Right atrium auricular region (tissue), 2 donors: ENCODE measurements around the gene ACTR5. TPM values are rescaled to one million over a fixed set of nuclear protein-coding genes. Genes with fewer than 3 reads are reported as not detected.

Experiments used
- DNase-seq: peaks from one replicate; pipeline ENCODE4 v3.0.0-alpha.2; 2019; ENCODE audit warnings: low spot score
- H3K27ac ChIP-seq, 2 donors: fragments of 200-600 bp; sonication (generic); 1 replicate in 1 of 2; 2 replicates in 1 of 2; pipeline ENCODE4 v1.5.1; 2016 to 2019
- H3K27me3 ChIP-seq, 2 donors: fragments of 200-600 bp; sonication (generic); one replicate each; pipeline versions ENCODE4 v1.5.1 to v1.6.0; 2017 to 2019
- H3K36me3 ChIP-seq: fragments of 200-600 bp; sonication (generic); one replicate; pipeline ENCODE4 v1.5.1; 2016
- H3K4me1 ChIP-seq, 2 donors: fragments of 200-600 bp; sonication (generic); one replicate each; pipeline versions ENCODE4 v1.5.1 to v1.6.0; 2017 to 2019
- H3K4me3 ChIP-seq, 2 donors: fragments of 200-600 bp; sonication (generic); 1 replicate in 1 of 2; 2 replicates in 1 of 2; pipeline ENCODE4 v1.5.1; 2017 to 2019; ENCODE audit warnings: mild to moderate bottlenecking in 1 of 2, moderate library complexity in 1 of 2
- H3K9me3 ChIP-seq, 2 donors: fragments of 200-600 bp; sonication (generic); one replicate each; pipeline ENCODE4 v1.5.1; 2019
- CTCF ChIP-seq, 2 donors: fragments of 200-600 bp; sonication (generic); IDR thresholded peaks; one replicate each; pipeline ENCODE4 v1.5.1; 2019; ENCODE audit warnings: antibody characterized with exemption in 2 of 2
- total RNA-seq, 2 donors: library from RNA; depleted of rRNA; stranded (reverse); fragments of >200 nt; gene quantifications; one replicate each; pipeline ENCODE4 v1.1.0, GENCODE V29; 2016

ACTR5 gene
- total RNA-seq, 2 donors from 2014 or later: 2.8 to 5.6 TPM

- no peak for TF ChIP-seq CTCF (IDR thresholded peaks at IDR 0.05)
- no peaks in the 10 kb centered on the region for H3K4me1 ChIP-seq
- H3K4me3 ChIP-seq: no peak overlapping the region
- DNase-seq: no peak
- H3K27me3 ChIP-seq: no peaks in the 10 kb centered on the region
- no peaks in the 10 kb centered on the region for H3K36me3 ChIP-seq
- H3K27ac ChIP-seq: no peak overlapping the region
- peaks cover 0 to 11% of the 10 kb centered on the region in 2 donors for H3K9me3 ChIP-seq
Measured at GRCh38 chr20:38818113-38819065, 70.1 kb downstream of the ACTR5 start.

Other genes starting within 250 kb of the ACTR5 start
- gene ADIG, start 167.3 kb upstream of the ACTR5 start, total RNA-seq: not detected
- gene ARHGAP40, start 146.7 kb upstream of the ACTR5 start, total RNA-seq: not detected
- gene SLC32A1, start 24.0 kb upstream of the ACTR5 start, total RNA-seq: not detected
- 1 to 10 TPM in 1 of 2 donors, under 1 TPM in 1; 0.96 to 6.6 TPM for gene PPP1R16B, start 57.2 kb downstream of the ACTR5 start, total RNA-seq
- gene FAM83D, start 178.0 kb downstream of the ACTR5 start, total RNA-seq: 1 to 10 TPM; 1.1 to 2.2 TPM
- gene DHX35, start 213.9 kb downstream of the ACTR5 start, total RNA-seq: 10 to 100 TPM; 15.2 to 41.0 TPM